Placental pericyte (primary cell): Measurements from ENCODE around the gene MTR. TPM values are rescaled to one million over a fixed set of nuclear protein-coding genes. Genes with fewer than 3 reads are reported as not detected.

Source experiments
- total RNA-seq: library from RNA; depleted of rRNA; stranded (reverse); fragments of >200 nt; gene quantifications from 2 replicates; pipeline ENCODE4 v1.2.3, GENCODE V29; 2012

Gene MTR
- total RNA-seq, result 15.8 and 31.4 TPM in 2 replicates

DNA sequence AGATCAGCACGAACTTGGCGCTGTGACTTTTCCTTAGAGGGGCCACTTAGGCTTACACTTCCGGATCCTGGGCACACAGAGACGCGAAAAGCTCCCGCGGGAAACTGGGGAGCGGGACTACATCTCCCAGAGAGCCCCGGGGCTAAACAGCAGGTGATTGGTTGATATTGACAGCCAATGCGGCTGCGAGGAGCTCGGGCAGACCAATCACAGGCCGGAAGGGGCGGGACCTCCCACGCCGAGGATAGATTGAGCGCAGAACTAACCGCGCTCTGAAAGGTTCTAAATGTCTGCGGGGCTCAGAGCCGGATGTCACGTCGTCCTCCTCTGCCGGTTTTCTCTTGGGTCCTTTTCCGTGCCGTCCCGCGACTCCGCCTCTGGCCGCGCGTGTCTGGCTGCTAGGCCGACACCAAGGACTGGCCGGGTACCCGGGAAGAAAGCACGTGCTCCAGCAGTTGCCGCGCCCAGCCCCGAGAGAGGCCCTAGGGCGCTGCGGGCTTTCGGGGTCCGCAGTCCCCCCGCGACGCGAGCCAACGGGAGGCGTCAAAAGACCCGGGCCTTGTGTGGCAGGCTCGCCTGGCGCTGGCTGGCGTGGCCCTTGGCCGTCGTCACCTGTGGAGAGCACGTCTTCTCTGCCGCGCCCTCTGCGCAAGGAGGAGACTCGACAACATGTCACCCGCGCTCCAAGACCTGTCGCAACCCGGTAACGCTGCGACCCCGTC is at the start of gene MTR:
MTR (plus strand) TSS at position 258 of the 722 bp plus-strand sequence; CDS start at position 670, 412 bp downstream.

Other genes with a start within 250 kb of the MTR start
- 30.0 and 74.4 TPM in 2 replicates for gene HEATR1, start 190.8 kb upstream of the MTR start, total RNA-seq
- gene ACTN2, start 108.8 kb upstream of the MTR start, total RNA-seq, result not detected in 2 replicates
- not detected in 2 replicates for gene MT1HL1, start 209.1 kb downstream of the MTR start, total RNA-seq
- not detected in 2 replicates for gene RYR2, start 246.9 kb downstream of the MTR start, total RNA-seq